Measurements from ENCODE around the gene RNGTT.

Gene RNGTT

DNA sequence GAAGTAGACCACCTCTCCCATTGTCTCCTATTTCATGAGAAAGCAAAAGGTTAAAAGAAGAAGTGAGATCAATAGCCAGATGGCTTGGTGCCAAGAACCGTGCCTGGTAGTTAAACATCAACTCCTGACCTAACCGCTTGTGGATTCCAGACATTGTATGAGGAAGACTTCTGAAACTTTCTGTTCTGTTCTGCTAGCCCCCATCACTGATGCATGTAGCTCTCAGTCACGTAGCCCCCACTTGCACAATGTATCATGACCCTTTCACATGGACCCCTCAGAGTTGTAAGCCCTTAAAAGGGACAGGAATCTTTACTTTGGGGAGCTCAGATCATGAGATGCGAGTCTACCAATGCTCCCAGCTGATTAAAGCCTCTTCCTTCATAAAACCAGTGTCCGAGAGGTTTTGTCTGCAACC, 301.2 kb downstream of the RNGTT start:
- DNase-seq (ENCODE audit: low read depth in 2 of 2) = no peak

DNA sequence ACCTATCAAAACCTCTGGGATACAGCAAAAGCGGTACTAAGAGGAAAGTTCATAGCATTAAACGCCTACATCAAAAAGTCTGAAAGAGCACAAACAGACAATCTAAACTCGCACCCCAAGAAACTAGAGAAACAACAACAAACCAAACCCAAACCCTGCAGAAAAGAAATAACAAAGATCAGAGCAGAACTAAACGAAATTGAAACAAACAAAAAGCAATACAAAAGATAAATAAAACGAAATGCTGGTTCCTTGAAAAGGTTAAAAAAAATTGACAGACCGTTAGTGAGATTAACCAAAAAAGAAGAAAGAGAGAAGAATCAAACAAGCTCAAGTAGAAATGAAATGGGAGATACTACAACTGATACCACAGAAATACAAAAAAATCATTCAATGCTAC, 302.3 kb downstream of the RNGTT start:
- no peak for DNase-seq (ENCODE audit: low read depth in 2 of 2)

DNA sequence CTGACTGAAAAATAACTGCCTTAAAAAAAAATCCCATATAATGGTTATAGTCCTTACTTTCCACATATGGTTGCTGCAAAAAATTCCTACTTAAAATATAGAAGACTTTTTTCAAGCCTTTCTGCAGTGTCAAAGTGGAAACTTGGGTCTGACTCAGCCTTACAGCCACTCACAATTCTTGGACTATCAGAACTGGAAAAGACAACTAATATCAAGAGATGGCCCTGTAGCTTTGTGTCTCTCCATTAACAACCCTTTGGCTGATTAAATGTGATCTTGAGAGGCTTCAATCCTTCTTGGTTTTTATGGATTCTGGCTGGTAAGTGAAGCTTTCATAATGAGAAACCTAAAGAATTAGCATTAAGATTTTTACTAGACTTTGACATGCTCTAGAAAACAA, 307.8 kb downstream of the RNGTT start:
- DNase-seq (ENCODE audit: low read depth in 2 of 2) = no peak

DNA sequence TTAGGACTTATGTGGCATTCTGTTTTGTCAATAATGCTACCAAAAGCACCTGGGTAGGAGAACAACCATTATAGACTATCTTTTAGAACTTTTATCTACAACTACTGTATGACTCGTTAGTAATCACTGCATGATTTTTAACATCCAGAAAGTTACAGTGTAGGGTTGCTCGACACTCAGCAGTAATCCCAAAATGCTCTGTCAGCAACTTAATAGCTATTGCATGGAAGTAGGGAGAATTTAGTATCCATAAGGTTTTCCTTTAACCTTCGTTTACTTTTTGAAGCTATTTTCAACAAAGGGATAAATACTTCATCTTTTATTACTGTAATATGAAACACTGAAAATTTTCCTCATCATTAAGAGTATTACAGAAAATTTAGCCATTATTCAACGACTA, 309.5 kb downstream of the RNGTT start:
- DNase-seq (ENCODE audit: low read depth in 2 of 2) = no peak

DNA sequence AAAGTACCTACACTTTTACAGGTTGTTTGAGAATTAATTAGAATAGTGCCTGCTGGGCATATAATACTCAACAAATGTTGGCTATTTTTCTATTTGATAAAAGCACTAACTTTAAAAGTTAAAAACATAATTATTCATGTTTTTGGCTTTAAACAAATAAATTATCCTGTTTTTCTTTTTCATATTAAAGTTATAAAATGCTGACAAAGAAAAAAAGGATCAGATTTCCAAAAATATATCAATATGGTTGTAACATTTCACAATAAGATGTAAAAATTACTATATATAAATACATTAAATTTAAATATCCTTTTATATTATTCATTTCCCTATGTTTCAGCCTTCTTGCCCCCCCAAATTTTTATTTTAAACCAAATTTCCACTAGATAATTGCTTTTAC, 312.0 kb downstream of the RNGTT start:
- DNase-seq (ENCODE audit: low read depth in 2 of 2) = no peak

DNA sequence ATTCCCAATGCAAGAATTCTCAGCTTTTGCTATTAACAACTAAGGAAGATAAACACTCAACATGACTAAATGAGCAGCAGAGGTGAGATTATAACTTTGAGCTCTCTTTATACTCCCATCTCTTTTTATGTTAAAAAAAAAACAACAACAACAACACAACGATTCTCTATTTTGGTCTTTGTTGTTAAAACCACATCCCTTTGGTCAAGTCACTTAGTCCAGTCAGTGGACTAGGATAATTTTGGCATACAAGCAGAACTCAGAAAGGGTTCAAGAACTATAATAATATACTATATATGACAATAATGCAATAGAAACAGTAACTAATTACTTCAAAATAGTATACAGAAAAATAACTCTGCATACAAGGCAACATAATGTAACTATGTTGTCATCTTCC, 312.4 kb downstream of the RNGTT start:
- no peak for DNase-seq (ENCODE audit: low read depth in 2 of 2)

DNA sequence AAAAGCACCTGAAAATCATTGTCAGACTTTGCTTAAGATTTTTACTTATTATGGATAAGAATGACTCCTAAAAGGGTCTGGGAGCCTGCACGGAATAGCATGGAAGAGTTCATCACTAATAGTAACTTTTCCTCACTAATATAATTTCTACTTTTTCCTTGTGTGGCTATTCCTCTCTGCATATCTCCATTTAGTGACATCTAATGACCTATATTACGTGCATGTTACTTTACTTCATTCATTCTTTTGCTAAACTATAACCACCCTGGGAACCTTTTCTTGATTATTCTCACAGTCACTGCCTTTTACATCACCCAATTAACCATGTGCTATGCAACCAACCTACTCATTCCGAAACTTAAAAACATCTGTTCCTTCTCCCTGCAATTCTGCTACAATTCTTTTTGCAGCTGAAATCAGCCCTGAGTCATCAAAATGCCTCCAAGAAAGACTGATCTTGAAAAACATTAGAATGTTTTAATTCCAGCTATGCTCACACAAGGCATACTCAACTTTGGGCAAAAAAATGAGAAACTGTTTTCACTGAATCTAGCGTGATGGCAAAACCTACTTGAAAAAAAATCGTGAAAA, 313.3 kb downstream of the RNGTT start:
- DNase-seq (ENCODE audit: low read depth in 2 of 2) = no peak

DNA sequence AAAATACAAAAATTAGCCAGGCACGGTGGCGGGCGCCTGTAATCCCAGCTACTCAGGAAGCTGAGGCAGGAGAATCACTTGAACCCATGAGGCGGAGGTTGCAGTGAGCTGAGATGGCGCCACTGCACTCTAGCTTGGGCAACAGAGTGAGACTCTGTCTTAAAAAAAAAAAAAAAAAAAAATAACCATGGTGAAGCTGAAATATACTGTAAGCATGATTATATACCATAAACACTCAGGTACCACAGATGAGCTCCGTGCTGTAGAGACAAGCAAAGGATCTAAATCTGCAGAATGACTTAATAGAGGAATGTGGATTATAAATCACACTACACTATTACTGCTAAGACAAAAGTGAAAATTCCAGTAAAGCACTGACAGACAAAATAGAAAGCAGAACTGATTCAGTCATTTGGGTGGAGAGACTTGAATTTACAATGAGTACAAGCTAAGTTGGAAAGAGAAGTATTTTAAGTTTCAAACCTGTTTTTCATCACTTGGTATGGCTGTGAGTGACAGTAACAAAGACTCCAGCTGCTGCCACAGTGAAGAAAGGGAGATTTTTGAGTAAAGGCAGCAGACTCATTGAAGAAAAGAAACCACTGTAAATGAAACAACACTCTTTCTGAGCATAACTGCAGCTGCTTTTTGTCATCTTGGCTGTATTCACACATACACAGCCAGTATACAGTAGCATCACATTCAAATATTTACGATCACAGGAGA, 322.1 kb downstream of the RNGTT start:
- no peak for DNase-seq (ENCODE audit: low read depth in 2 of 2)

DNA sequence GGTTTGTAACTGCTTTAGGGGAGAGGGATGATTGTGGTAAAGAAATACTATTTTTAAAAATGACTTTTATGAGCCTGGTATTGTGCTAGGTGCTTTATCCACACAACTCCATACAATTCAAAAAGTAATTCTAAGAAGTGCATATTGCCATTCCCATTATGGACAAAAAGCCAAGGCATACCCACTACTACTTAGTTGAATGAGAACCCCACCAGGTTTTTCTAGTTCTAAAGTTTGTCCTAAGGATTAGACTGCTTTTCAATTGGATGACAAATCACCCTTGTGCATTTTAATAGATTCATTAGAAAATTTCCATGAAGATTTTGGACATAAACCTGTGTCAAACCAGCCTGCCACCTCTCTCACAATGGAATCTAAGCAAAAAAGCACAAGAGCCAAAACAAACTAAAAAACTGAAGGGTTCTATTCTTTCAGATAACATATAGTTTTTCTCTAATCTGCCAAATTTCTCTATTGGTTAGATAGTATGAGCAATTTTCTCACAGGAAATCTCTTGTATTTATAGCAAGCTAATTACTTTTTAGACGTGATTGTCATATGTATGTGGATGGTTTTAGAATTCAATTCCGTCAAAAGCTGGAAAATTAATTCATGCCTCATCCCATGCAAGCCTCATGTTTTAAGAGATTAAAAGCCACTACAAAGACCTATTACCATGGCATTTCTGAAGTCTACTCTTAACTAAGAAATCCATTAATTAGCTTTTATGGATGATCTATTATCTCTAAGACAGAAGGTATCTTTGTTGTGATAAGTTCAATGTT, 325.5 kb downstream of the RNGTT start:
- DNase-seq (ENCODE audit: low read depth in 2 of 2) = no peak

DNA sequence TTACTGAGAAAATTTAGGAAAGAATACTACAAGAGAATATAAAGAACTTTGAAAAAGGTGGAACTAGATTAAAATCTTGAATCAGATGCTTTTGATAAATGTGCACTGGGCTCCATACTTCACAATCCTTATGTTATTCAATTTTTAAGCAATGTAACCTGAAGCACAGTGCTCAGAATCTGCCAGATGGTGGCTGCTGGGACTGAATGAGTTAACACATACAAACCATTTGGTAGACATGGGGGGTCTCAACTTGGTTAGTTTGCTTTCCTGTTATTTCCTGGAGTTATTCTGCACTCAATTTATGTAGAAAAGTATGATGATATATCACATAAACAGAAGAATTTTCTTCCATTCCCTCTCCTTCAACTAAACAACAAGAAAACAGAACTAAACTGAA, 326.5 kb downstream of the RNGTT start:
- no peak for DNase-seq (ENCODE audit: low read depth in 2 of 2)

DNA sequence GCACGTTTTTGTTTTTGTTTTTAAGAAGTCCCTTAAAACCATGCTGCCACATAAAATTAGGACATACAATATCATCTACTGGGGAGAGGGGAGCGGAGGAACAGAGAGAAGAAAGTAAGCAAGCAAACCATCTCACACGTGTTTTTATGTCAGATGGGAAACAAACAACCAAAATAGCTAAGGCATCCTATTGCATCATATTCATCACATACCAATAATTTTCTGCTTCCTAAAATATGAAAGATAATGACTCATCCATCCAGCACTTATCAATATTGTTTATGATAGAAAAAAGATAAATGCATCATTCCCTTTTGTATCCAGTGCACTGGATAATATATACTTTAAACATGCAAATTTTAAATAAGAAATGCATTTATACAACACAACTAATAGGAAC, 329.6 kb downstream of the RNGTT start:
- DNase-seq (ENCODE audit: low read depth in 2 of 2) = no peak

DNA sequence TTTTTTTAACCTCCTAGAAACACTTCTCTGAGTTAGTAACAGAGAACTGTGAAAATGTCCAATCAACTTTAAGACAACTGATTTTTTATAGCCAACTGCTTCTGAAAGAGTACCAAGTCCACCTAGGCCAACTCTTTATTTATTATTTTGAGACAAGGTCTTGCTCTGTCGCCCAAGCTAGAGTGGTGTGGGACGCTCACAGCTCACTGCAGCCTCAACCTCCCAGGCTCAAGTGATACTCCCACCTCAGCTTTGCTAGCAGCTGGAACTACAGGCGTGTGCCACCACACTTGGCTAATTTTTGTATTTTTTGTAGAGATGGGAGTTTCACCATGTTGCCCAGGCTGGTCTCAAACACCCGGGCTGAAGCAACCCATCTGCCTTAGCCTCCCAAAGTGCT, 331.6 kb downstream of the RNGTT start:
- no peak for DNase-seq (ENCODE audit: low read depth in 2 of 2)

DNA sequence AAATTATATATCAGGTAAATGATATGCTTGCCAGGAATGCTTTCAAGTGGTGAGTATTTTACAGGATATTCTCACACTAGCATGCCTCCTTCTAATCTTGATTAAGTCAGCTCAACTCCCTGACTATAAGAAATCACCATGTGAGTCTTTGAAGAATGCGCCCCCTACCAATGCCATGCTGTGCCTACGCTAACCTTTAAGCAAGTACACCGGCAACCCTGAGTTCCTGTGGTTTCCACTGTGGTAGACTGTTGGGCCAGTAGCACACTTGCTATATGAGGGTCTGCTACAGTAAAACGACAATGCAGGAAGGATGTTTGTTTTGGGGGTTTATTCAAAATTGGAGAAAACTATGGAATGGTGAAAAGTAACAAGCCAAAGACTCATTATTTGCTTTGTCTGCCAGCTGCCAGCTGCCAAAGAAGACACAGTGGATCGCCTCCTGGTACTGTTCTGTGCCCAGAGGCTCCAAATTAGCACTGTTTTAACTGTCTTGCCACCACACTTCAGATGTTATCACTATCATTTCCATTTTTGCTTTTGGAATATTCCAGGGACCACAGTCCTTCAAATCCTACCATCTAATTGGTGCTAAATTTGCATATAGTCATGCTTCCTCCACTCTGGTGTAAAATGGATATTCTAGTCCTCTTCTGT, 333.5 kb downstream of the RNGTT start:
- no peak for DNase-seq (ENCODE audit: low read depth in 2 of 2)

DNA sequence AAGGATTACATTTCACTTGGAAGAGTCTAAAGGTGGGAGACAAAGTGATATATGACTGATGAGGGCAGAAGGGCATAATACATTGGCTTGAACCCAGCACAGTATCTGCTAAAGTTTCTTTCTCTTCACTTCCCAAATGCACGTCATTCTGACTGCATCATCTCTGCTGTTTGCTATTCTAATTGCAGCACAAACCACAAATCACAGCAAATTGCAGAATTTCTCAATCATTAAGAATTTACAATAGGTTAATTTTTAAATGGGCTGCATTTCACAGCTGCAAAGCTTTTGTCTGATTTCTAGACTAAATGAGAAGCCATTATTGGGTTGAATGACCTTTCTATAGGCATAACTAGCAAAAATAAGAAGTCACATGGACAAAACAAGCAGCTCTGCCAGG, 337.0 kb downstream of the RNGTT start:
- no peak for DNase-seq (ENCODE audit: low read depth in 2 of 2)

DNA sequence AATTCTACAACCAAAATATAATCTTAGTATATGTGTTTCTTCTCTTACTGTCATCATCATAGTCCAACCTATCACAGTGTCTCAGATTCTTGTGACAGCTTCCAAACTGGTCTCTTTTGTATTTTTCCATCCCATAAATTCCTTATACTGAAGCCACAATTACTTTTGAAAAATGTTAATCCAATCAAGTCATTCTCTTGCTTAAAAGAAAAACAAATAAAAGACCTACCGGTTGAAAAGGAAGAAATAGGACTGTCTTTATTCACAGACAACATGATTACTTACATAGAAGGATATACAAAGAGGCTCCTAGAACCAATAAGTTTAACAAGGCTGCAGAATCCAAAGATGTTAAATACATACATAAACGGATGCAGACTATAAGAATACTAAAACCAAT, 339.9 kb downstream of the RNGTT start:
- DNase-seq (ENCODE audit: low read depth in 2 of 2) = no peak

DNA sequence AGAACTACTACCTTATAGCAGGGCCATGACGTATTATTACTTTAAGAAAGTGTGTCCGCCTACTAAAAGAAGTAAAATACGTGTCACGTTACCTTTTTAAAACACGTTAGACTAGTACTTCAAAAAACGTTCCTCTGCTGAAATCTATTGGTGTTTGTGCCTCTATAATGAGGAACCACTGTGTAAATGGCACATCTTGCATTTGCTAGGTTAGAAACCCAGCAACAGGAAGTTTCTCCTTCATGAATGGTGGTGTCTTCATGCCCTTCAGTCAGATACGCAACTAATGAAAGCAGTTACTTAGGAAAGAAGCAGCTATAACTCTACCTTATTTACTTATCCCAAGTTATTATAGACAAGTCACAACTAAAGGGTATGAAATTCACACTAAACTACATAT, 343.5 kb downstream of the RNGTT start:
- no peak for DNase-seq (ENCODE audit: low read depth in 2 of 2)

DNA sequence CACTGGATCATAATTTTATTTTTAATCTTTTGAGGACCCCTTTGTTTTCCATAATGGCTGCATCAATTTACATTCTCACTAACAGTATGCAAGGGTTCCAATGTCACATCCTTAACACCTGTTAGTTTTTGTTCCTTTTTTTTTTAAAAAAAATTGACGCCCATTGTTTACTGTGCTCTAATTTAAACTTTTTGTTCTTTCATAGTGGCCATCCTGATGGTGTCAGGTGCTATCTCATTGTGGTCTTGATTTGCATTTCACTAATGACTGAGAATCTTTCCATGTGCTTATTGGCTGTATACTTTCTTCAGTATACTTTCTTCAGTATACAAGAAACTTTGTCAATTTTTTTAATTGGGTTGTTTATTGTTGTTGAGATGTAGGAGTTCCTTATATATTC, 347.0 kb downstream of the RNGTT start:
- no peak for DNase-seq (ENCODE audit: low read depth in 2 of 2)

DNA sequence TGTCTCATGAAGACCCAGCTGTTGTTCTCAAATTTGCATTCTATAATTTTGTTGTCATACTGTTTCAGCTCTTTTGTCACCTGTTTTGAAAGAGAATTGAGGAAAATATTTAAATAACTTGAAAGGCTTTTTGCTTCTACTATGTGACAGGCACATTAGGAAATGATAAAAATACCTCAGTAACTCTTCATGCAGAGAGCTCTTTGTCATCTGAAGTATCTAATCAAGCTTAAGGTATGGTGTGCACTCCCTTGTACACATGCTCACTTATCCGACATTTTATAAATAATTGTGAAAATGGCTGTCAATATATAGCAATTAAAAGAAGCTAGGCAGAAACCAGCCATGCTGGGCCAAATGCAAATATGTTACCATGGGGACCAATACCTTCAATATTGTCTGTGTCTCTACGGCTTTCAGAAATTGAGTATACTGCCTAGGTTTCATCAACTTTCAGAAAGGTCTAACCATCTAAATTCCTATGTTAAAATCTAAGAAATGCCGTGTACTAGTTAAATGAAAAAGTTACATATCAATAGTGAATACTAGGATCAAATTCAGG, 349.0 kb downstream of the RNGTT start:
- DNase-seq (ENCODE audit: low read depth in 2 of 2) = no peak

DNA sequence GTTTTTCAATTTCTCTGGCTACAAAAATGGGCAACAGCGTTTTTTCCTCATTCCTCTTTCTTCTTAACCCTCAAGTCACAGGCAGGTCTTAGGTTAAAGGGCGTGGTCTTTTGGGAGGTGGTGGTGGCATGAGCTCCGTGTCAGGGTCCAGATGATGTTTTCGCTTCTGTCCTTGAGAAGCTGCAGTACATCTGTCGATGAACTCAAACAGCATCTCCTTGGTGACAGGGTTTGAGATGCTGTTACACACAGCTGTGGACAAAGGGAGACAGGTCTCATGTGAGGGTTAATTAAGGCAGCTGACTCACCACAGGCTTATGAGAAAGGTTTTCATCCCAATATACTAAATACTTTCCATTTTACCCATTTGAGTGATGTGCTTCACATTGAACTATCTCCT, 350.8 kb downstream of the RNGTT start:
- DNase-seq (ENCODE audit: low read depth in 2 of 2) = no peak

DNA sequence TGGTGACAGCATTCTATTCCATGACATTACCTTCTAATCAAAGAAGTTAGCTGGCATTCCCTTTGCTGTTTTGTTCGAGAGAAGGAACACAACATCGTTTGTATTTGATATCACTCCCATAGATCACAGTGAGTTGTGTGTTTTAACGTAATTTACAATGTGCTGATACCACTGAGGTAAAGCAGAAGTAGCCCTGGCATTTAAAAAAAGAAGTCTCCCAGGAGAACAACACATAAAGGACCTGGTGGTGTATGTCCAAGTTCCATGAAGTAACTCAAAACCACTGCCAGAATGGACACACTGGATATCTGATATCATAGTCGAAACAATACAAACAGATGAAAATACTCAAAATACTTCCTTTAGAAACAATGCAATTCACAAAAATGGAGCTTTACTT, 351.7 kb downstream of the RNGTT start:
- DNase-seq (ENCODE audit: low read depth in 2 of 2) = no peak

DNA sequence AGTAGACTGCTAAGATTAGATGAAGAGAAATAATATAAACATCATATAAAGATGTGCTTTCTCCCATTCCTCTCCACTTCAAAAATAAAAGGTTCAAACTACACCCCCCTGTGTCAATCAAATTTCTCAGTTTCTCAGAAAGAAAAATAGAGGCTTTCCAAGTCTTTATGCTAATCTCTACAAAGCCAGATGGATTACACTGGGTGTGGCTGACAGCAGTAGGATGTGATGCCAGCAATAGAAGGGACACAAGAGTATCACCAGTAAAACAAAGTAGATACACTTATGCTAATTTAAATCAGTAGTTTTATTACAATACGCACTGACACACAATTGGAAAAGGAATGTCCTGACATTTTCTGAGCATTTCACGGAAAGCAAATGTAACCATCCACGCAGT, 353.4 kb downstream of the RNGTT start:
- DNase-seq (ENCODE audit: low read depth in 2 of 2) = no peak

DNA sequence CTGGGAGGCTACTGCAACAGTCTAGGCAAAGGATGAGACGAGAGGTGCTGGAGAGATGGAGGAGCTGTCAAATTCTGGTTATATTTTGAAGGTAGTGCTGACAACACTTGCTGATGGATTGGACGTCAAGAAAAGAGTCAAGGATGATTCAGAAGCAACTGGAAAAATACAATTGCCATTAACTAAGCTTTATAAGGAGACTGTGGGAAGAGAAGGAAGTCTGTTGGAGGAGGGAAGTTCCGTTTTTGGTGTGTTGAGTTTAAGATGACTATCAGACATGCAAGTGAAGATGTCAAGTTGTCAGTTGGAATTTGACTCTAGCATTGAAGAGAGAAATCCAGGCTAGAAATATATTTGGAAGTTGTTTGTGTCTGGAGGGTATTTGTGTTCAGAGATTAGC, 358.1 kb downstream of the RNGTT start:
- no peak for DNase-seq (ENCODE audit: low read depth in 2 of 2)
